IPS-NIHi11 (cell line): Measurements from ENCODE around the gene NUAK1.

Source experiments
- DNase-seq: peaks from one replicate; pipeline ENCODE4 v3.0.0; 2012; ENCODE audit warnings: mixed read lengths, low spot score

Gene NUAK1

DNA sequence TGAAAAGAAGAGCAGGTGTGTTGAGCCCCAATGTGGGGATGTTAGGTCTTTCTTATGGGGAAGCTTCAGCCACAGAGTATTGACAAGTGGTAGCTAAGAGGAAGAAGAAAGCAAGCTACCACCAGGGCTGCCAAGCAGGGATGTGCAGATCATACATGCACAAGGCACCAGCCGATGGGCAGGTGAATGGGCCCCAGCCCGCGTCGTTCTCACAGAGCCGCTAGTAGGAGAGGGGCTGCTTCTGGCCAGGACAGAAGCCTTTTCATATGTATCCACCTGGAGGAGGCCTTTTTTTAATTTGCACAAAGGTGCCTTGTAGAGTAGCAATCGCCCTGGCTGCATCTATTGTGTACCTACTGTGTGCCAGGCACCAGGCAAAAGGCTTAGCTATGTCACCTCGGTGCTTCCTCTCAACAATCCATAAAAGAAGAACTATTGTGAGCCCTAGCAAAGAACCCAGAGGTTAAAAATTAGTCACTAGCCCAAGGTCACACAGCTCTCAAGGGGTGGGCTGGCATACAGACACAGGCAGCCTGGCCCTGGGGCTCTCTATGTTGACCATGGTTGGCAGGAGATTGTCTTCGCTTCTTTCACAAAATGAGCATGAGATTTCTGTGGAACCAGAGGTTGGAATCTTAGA, 8.2 kb downstream of the NUAK1 start:
- DNase-seq, result no peak

DNA sequence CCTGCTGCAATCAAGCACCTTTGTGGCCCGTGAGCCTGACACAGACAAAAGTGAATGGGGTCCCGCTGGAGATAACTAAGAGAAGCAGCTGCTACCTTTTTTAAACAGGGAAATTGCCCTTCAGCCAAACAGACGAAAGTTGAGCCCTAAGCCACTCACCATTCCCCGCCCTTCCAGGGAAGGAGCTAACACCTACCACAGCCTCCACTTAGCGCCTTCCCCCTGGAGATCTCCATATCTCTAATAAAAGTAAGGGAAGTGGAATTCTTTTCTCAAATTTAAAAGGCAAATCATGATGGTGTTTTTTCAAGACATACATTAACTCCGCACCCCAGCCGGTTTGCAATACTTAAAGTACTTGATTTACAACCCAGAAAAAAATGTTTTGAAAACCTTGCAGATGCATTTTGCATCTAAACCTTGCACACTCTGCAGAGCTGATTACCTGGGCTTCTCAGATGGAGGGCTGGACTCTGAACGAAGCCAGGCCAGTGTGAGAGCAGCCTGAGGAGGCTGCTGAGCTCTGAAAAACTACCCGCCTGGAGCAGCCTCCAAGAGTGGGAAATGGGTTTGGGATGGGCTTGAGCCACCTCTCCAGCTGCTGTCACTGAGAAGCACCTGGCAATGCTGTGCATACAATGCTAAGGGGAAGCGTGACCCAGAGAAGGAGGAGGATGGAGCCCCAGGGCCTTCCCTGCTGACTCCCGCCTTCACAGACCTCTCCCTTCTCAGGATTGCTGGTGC, 10.0 kb downstream of the NUAK1 start:
- DNase-seq, result no peak

DNA sequence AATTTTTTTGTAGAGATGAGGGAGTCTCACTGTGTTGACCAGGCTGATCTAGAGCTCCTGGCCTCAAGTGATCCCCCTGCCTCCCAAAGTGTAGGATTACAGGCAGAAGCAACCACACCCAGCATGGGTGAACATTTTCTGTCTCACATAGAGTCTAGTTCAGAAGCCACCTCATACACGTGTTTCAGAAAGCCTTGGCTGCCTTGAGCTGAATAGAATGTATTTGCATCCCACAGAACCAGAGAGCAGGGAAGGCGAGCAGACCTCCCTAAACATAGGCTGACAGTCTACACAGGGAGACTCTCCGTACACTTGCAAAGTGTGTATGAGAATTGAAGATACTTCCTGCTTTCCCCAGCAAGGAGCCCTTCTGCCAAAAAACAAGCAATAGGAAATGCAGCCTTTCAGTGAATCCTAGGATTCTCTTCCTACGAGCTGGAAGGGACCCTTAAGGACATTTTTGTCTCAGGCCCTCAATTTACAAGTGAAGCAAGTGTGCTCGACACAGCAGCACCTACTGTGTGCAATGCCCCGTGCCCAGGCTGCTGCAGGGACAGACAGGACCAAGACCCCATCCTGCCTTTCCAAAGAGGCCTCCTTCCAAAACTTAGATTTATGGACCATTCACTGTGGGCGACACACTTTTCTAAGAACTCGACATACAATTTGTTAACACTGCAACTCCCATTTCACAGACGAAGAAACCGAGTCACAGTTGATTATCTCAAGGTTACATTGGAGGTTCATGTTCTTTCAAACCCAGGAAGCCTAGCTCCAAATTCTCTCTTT, 11.2 kb downstream of the NUAK1 start:
- no peak for DNase-seq

DNA sequence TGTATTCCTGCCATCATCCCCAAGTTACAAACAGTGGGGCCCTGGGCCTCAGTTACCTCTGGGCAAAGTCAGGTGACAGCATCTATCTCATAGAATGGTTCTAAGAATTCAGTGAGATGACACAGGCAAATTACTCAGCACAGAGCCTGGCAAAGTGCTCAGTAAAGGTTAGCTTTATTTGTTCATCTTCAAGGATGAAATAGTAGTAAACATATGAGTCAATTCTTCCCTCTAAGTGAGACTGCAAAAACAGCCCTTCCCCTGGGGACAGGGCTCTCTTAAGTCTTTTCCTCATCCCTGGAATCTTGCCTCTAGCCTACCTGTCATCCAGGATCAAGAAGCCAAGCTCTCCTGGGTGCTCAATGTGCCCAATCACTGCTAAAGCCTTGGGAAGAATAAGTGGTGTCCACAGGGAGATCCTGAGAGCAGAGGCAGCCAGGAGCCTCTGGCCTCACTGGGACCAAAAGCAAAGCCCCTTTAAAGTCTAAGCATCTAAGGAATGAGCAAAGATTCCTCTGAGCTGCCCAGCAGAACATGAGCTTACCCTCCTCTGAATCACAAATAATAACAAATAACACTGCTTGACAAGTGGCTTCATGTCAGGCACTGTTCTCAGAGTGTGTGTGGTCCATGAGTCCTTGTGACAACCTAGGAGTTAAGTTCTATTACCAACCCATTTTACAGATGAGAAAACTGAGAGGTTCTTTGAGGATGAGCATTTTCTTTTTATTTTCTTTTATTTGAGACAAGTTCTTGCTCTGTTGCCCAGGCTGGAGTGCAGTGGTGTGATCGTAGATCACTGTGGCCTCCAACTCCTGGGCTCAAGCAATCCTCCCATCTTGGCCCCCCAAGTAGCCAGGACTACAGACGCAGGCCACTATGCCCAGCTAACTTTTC, 12.1 kb downstream of the NUAK1 start:
- no peak for DNase-seq

DNA sequence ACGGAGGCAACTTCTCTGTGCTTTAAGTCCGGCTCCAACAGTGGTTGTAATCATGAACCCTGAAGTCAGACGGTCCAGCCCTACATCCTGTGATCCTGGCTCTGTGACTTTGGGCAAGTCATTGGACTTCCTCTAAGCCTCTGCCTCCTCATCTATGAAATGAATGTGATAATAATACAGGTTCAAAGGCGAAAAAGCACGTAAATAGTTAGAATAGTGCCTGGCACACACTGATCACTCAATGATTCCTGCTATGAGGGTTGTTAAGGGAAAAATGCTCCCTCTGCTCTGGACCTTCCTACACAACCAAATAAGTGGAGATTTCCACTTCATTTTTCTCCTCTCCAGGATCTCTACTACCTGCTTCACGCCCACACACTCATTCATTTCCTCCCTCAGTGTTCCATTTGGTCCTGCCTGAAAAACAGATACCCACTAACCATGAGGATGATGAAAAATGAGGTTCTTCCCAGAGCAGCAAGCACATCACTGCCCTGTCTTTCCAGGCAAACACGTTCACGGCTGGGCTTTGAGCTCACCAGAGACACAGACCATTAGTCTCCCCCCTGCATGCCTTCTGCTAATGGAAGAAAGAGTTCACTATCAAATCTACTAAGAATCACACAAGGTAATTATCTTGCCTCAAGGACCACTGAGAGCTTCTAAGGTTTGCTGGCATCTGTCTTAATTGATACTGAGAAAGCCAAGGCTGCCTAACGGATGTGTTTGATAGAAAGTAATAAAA, 13.2 kb downstream of the NUAK1 start:
- DNase-seq, result no peak

DNA sequence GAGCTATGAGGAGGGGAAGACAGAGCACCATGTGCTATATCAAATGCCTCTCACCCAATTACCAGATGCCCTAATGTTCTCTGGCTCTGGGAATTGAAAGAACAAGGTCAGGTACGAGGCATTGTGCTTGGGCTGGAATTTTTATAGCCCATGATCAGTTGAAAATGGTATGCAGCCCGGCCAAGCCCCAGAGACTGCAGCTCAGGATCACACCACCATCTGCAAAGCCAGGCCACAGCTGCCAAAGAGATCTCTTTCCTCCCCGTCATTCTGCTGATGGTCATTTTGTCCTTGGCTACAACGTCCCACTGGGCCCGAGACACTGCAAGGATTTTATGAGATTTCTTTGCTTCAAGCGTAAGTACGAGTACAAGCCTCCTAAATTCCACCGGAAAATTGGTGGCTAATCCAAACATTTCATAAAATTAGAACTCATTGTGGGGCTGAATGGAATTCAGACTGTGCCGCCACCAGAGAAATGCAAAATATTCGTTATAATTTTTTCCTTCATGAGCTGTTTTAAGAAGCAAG, 15.1 kb downstream of the NUAK1 start:
- DNase-seq, result no peak

DNA sequence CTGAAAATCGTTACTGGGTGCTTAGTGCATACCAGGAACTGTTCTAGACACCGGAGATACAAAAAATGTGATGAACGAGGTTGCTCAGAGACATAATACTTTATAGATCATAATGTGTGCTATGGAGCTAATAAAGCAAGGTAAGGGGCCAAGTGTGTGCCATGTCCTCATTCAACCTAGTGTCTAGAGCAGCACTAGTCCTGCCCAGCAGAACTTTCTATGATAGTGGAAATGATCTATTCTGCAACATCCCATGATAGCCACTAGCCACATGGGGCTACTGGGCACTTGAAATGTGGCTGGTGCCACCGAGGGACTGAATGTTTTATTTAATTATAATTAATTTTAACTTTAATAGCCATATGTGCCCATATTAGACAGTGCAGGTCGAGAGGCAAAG, 15.6 kb downstream of the NUAK1 start:
- no peak for DNase-seq

DNA sequence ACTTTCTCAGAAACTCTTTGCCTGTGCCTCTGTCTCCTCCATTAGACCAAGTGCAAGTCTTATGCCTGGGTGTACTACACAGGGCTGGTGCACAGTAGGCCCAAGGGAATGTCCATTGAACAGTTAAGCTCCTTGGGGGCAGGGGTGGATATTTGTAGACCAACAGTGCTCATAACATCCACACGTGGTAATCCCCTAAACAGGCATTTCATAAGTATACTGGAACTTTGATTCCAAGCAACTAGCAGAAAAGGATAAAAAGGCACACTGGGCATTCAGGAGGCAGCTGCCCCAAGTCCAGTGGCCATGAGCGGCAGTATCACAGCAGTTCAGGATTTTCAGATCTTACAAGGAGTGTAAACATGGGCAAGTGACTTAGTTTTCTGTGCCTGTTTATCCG, 16.8 kb downstream of the NUAK1 start:
- no peak for DNase-seq

DNA sequence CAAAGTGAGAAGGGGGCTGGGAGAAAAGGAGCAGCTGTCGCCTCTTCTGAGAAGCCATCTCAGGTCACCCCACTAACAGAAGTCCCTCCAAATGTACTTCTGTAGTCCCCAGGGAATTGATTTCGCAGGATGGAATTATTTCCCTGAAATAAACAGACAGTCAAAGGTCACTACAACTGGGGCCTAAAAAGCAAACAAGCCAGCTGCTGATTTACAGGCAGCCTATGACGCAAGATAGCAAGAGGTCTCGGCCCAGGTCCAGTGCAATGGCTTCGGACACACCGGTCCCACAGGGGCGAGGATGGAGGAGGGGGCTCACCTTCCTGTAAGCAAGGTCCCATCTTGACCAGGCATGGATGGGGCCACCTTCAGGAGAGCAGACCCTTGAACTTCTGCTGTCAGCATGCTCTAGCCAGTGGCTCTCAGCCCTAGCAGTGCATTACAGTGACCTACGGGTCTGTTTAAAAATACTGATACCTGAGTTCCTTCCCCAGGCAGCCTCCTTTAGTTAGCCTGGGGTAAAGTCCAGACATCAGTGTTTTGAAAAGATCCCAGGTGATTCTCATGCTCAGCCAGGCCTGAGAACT, 18.1 kb downstream of the NUAK1 start:
- DNase-seq, result no peak

DNA sequence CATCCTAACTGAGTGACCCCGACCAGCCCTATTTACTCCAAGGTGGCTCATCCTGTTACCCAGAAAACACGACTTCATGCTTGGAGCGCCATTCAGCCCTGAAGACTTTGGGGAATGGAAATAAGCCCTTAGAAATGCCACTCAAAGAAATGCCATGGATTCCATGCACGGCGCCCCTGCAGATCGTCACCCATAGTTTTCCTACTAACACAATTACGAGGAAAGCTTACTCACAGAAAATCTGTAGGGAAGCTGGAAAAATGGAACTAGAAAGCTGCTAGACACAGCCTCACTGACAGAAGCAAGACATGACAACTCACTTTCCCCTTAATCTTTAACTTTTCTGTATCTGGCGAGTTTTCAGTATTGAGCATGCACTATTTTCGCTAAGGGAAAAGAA, 19.5 kb downstream of the NUAK1 start:
- DNase-seq, result no peak

DNA sequence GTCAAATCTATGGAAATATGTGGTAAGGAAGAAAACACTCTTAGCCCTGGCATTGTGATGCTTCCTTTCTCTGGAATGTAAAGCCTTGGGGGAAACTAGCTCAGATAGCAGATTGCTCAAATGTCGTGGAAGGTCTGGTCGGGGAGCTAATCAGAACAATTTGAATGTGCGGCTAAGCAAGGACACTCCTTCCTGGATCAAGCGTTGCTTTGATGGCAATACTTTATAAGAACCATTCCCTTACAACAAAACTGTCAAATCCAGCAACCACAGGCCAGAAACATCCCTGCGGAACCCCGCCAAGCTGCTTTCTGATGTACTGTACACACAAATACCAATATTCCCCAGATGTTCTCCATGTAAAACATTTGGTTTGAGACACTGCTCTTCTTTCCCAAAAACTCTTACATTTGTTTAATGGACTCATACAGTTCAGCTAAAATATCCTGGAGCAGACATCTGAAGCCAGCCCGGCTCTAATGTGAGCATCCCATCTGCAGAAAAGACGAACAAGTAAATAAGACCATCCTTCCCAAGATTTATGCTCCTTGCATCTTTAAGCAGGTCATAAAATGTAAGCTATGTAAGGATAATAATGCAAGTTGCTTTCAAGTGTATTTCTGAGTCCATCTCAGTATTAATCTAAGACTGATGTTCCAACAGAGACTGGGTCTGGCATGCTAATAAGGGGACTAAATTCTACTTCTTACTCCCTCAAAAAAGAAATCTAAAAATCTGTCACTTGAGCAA, 20.2 kb downstream of the NUAK1 start:
- no peak for DNase-seq

DNA sequence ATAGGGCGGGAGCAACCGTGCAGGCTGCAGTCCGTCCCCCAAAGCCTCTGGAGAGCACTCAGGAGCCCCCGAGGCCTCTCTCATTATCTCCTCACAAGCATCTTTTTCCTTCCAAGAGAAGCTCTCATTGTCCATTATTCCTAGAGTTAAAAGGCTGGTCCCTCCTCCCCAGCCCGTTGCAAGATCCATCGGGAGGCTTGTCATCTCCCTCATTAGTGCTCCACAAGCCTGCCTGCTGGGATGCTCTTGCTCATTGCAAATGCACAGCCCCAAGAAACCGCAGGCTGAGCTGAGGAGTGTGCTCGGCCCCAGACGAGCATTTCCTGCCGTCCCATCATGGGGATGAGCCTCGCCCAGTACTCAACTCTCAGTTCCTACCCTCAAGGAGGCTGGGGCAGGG, 23.3 kb downstream of the NUAK1 start:
- no peak for DNase-seq

DNA sequence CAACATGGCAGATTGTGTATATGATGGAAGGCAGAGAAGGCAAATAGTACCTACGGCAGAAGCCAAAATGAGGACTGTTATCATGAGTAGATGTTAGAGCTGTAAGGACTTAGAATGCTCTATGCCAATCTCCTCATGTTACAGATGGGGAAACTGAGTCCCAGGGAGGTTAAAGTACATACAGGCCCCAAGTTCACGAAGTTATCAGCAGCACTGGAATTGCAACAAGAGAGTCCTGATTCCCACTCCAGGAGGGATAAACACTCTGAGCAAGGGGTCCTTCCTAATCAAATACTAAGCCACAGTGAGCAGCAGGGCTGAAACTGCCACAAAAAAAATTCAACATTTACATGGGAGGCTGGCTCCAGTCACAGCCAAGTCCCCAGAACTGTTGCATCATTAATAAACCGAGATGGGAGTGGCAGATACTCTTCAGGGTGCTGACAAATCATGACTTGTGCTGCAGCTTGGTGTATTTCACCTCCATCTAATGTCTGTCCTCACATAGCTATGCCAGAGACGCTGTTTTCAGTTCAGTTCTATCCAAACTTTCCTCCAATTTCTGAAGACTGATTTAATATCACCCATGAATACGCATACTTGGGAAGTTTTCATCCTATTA, 24.2 kb downstream of the NUAK1 start:
- no peak for DNase-seq

DNA sequence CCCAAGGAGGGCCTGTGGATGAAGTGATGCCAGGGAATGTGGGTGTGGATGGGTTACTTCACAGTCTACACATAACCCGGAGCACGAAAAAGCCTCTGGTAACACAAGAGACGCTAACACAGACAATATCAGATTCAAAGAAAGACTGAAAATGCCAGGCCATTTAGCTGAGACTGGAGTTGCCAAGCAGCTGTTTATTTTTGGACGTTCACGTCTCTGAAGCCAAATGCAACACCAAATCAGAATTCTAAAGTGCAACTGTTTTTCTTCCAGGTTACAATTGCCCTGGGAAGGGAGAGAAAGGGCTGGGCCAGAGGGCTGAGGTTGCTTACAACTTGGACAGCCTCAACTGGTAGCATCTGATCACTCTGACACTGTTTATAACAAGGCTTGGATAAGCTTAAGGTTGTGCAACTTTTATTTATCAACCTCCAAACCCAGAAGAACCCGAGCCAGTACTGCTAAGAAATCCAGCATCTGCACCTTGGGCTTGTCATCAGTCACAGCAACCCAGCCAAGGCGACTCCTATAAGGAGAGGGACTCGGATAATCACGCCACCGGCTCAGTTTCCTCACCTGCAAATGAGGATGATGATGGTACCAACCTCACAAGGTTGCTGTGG, 24.8 kb downstream of the NUAK1 start:
- DNase-seq, result no peak

DNA sequence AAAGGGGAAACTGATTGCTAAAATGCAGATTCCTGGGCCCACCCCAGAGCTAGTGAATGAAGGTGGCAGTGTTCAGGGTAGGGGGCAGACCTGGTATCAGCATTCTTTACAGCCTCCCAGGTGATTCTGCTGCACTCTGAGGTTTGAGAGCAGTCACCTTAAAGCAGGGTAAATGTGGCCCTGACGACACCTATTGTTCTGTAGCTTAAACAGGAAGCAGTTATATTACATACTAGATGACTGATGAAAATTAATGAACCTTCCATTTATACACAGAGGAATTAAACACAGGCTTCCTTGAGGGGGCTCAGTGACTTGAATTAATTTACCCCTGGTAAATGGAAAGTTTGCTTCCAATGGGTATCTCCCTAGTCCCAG, 25.3 kb downstream of the NUAK1 start:
- no peak for DNase-seq

DNA sequence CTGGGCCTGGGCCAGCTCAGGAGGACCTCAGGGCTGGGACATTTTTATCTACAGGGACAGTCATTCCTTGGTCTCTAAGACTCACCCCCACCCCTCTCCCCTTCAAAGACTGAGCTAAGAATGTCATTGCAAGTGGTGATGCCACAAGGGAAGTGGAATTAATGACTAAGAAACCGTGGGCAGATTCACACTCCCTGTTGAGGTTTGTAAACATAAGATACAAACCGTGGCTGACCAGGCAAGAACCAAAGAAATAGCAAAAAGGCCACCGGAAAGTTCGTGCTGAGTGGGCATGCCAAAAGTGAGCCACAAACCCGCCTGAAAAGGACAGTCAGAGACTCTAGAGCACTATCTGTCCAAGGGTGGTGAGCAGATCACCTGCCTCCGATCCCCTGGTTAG, 25.7 kb downstream of the NUAK1 start:
- no peak for DNase-seq

DNA sequence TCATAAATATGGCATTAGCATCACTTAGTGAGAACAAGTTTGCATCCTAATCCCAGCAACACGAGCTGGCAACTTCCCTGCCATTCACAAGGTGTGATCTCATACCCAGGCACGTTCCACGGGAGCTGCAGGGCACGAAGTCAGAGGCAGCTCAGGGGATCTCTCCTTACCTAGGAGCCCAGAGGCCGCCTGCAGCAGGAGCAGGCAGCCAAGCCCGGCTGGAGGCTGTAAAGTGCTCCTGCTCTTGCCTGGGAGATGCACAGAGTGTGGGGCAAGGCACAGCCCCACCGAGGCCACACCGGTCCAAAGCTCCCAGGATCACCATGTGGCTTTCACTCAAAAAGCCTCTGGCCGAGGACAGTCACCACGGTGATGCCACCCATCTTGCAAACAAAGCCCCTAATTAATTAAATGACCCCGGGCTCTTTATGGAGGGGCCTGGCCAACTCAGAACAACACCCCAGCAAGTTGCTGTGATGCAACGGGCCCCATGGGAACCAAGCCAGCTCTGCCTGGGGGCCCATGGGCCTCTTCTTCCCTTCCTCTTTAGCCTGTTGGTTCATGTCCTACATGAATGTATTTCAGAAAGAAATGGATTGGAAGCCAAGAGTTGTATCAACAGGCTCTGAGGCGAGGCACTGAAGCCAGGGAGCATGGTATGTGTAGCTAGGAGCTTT, 26.5 kb downstream of the NUAK1 start:
- no peak for DNase-seq

DNA sequence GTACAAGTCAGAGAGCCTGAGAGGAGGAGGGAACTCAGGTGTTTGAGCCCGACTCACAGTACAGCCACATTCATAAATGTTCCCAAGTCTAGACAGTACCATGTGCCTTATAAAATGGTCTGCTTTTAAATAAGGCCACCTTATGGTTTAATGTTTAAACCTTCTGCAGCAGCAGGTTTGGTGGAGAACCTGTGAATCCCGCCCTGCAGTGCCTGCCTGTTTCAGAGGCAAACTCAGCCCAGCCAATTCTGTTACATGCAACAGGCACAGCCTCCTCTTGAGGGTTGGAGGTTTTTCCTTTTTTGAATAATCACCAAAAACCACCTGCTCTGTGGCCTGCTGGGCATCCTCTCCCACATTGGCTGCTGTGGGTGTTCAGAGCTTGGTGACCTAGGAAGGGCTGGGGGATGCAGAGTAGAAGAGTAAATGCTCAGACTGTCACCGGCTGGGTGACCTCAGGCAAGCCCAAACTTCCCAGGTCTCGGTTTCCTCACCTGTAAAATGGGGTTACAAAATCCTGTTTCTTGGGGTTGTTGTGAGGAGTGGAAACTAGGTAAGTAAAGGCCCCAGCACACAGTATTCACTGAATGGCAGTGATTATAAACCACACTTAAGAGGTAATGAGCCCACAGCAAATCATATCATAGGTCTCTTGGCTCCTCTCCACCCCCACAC, 28.0 kb downstream of the NUAK1 start:
- DNase-seq, result no peak
